Activated CD4-positive, alpha-beta memory T cell treated with anti-CD3 and anti-CD28 coated beads, Interleukin-2, amount 10 ng/mL, durations not matched to agents 7 days and 5 days (primary cell): ENCODE measurements around the gene NR4A1. TPM values are rescaled to one million over a fixed set of nuclear protein-coding genes. Genes with fewer than 3 reads are reported as not detected.

Experiments used
- CTCF ChIA-PET: fragments of 350-600 bp; sonication (Branson Sonifier 250); formaldehyde crosslinking; loops from one replicate; lab custom pipeline; 2021; ENCODE audit warnings: antibody characterized with exemption, inconsistent platforms; lab: Charles Lee
- POLR2A ChIA-PET: fragments of 350-600 bp; sonication (Branson Sonifier 250); formaldehyde crosslinking; loops from one replicate; lab custom pipeline; 2021; ENCODE audit warnings: antibody characterized with exemption; lab: Charles Lee
- DNase-seq: peaks from one replicate; pipeline ENCODE4 v3.0.0-alpha.2; 2020
- H3K27ac Mint-ChIP-seq: one replicate; pipeline ENCODE4 v1.8.0; 2021; ENCODE audit warnings: mild to moderate bottlenecking, mixed read lengths
- H3K27me3 Mint-ChIP-seq: one replicate; pipeline ENCODE4 v1.8.0; 2021; ENCODE audit warnings: mixed read lengths
- H3K36me3 Mint-ChIP-seq: one replicate; pipeline ENCODE4 v1.8.0; 2021; ENCODE audit warnings: low read depth, mixed read lengths
- H3K4me1 Mint-ChIP-seq: one replicate; pipeline ENCODE4 v1.8.0; 2021; ENCODE audit warnings: mixed read lengths
- H3K4me3 Mint-ChIP-seq: one replicate; pipeline ENCODE4 v1.8.0; 2021; ENCODE audit warnings: mild to moderate bottlenecking, mixed read lengths
- H3K9me3 Mint-ChIP-seq: one replicate; pipeline ENCODE4 v1.8.0; 2021; ENCODE audit warnings: mixed read lengths
- total RNA-seq, 2 experiments: library from RNA; stranded (reverse); gene quantifications; one replicate each; pipeline ENCODE4 v1.2.3, GENCODE V29; 2021

The NR4A1 gene
- total RNA-seq, 2 experiments from 2014 or later, result 10.0 to 10.5 TPM

- no peak overlapping the region for H3K27ac Mint-ChIP-seq
- H3K36me3 Mint-ChIP-seq, result no peaks in the 10 kb centered on the region
- H3K9me3 Mint-ChIP-seq, result no peaks in the 10 kb centered on the region
- no peak for DNase-seq
- CTCF ChIA-PET, result interaction anchor here (18.2 kb wide), 1 partner anchor 40 kb away, joined by 290 read pairs; no protein-coding TSS in a partner anchor
- no peak overlapping the region for H3K4me3 Mint-ChIP-seq
- peaks cover 7% of the 10 kb centered on the region for H3K27me3 Mint-ChIP-seq
- H3K4me1 Mint-ChIP-seq, result peaks cover 16% of the 10 kb centered on the region
- POLR2A ChIA-PET, result interaction anchor here (1.0 to 3.7 kb wide), 3 partner anchors 12 to 92 kb away, joined by 3 to 14 read pairs (median 6); partner anchors contain the start of gene NR4A1
These were observed 12.1 kb downstream of the NR4A1 start for GRCh38 chr12:52063082-52063924.

- H3K4me3 Mint-ChIP-seq, result no peak overlapping the region
- POLR2A ChIA-PET, result interaction anchor here (1.0 to 3.7 kb wide), 2 partner anchors 13 to 92 kb away, joined by 3 to 14 read pairs; partner anchors contain the start of gene NR4A1
- H3K9me3 Mint-ChIP-seq, result no peaks in the 10 kb centered on the region
- H3K27ac Mint-ChIP-seq, result no peak overlapping the region
- DNase-seq, result no peak
- CTCF ChIA-PET, result interaction anchor here (18.2 kb wide), 1 partner anchor 41 kb away, joined by 290 read pairs; no protein-coding TSS in a partner anchor
- H3K4me1 Mint-ChIP-seq, result peaks cover 18% of the 10 kb centered on the region
- H3K36me3 Mint-ChIP-seq, result no peaks in the 10 kb centered on the region
- H3K27me3 Mint-ChIP-seq, result peaks cover 7% of the 10 kb centered on the region
These were observed 12.9 kb downstream of the NR4A1 start for GRCh38 chr12:52063981-52064649.

- CTCF ChIA-PET, result interaction anchor here (2.2 to 18.2 kb wide), 4 partner anchors 16 to 95 kb away, joined by 6 to 290 read pairs (median 36); partner anchors contain the start of gene NR4A1
- H3K27ac Mint-ChIP-seq, result no peak overlapping the region
- POLR2A ChIA-PET, result interaction anchor here (1.1 kb wide), 1 partner anchor 15 kb away, joined by 3 read pairs; the partner anchor contains the start of gene NR4A1
- DNase-seq, result no peak
- H3K4me3 Mint-ChIP-seq, result no peak overlapping the region
- H3K36me3 Mint-ChIP-seq, result peaks cover 9% of the 10 kb centered on the region
- H3K4me1 Mint-ChIP-seq, result peaks cover 39% of the 10 kb centered on the region
- peaks cover 7% of the 10 kb centered on the region for H3K27me3 Mint-ChIP-seq
- H3K9me3 Mint-ChIP-seq, result no peaks in the 10 kb centered on the region
These were observed 15.3 kb downstream of the NR4A1 start for GRCh38 chr12:52066346-52067080.

GRCh38 chr12:52067081-52067374 lies 15.8 kb downstream of the NR4A1 start:
- no peak overlapping the region for H3K27ac Mint-ChIP-seq
- POLR2A ChIA-PET, result interaction anchor here (1.1 kb wide), 1 partner anchor 16 kb away, joined by 3 read pairs; the partner anchor contains the start of gene NR4A1
- H3K4me3 Mint-ChIP-seq, result no peak overlapping the region
- H3K4me1 Mint-ChIP-seq, result peaks cover 43% of the 10 kb centered on the region
- H3K36me3 Mint-ChIP-seq, result peaks cover 11% of the 10 kb centered on the region
- H3K27me3 Mint-ChIP-seq, result peaks cover 7% of the 10 kb centered on the region
- CTCF ChIA-PET, result interaction anchor here (2.2 to 18.2 kb wide), 4 partner anchors 16 to 95 kb away, joined by 6 to 290 read pairs (median 36); partner anchors contain the start of gene NR4A1
- DNase-seq, result no peak
- no peaks in the 10 kb centered on the region for H3K9me3 Mint-ChIP-seq

GRCh38 chr12:52069327-52070184 lies 18.3 kb downstream of the NR4A1 start, which contains the start of gene ATG101:
ATG101 (plus strand) TSS chr12:52069978; CDS start chr12:52073651, 3,673 bp downstream.
- POLR2A ChIA-PET, result interaction anchor here (0.7 to 4.9 kb wide), 14 partner anchors 8 to 249 kb away, joined by 3 to 83 read pairs (median 4); partner anchors contain the start of genes NR4A1 and SMIM41
- Mint-ChIP-seq H3K27me3 (peaks cover 7% of the 10 kb centered on the region), H3K27ac (peak within 1 kb of the TSS; percentile 96), H3K9me3 (no peaks in the 10 kb centered on the region), H3K4me3 (peak within 1 kb of the TSS; percentile 98), H3K36me3 (peaks cover 30% of the 10 kb centered on the region), H3K4me1 (peaks cover 62% of the 10 kb centered on the region)
- CTCF ChIA-PET, result interaction anchor here (0.5 to 18.2 kb wide), 21 partner anchors 8 to 182 kb away, joined by 3 to 290 read pairs (median 4); partner anchors contain the start of genes NR4A1 and SMIM41
- DNase-seq, result peak; percentile 88

GRCh38 chr12:52070185-52070925 lies 19.1 kb downstream of the NR4A1 start:
- Mint-ChIP-seq H3K27ac (peak overlapping the region; percentile 96), H3K4me3 (peak overlapping the region; percentile 98), H3K27me3 (peaks cover 2% of the 10 kb centered on the region), H3K36me3 (peaks cover 36% of the 10 kb centered on the region), H3K9me3 (no peaks in the 10 kb centered on the region), H3K4me1 (peaks cover 62% of the 10 kb centered on the region)
- DNase-seq, result no peak
- ChIA-PET POLR2A (interaction anchor here (1.0 to 4.9 kb wide), 13 partner anchors 9 to 249 kb away, joined by 3 to 83 read pairs (median 4); partner anchors contain the start of gene NR4A1), CTCF (interaction anchor here (0.7 to 18.2 kb wide), 16 partner anchors 9 to 99 kb away, joined by 3 to 290 read pairs (median 5); partner anchors contain the start of gene NR4A1)

- no peaks in the 10 kb centered on the region for H3K9me3 Mint-ChIP-seq
- POLR2A ChIA-PET, result interaction anchor here (1.9 kb wide), 1 partner anchor 49 kb away, joined by 5 read pairs; no protein-coding TSS in a partner anchor
- H3K4me1 Mint-ChIP-seq, result peaks cover 46% of the 10 kb centered on the region
- peaks cover 57% of the 10 kb centered on the region for H3K36me3 Mint-ChIP-seq
- H3K27ac Mint-ChIP-seq, result no peak overlapping the region
- DNase-seq, result no peak
- no peaks in the 10 kb centered on the region for H3K27me3 Mint-ChIP-seq
- CTCF ChIA-PET, result interaction anchor here (18.2 kb wide), 1 partner anchor 50 kb away, joined by 290 read pairs; no protein-coding TSS in a partner anchor
- H3K4me3 Mint-ChIP-seq, result no peak overlapping the region
These were observed 22.5 kb downstream of the NR4A1 start for GRCh38 chr12:52073531-52074381.

- Mint-ChIP-seq H3K4me1 (peaks cover 37% of the 10 kb centered on the region), H3K4me3 (no peak overlapping the region), H3K36me3 (peaks cover 53% of the 10 kb centered on the region), H3K27me3 (no peaks in the 10 kb centered on the region), H3K27ac (no peak overlapping the region), H3K9me3 (no peaks in the 10 kb centered on the region)
- DNase-seq, result no peak
- ChIA-PET CTCF (interaction anchor here (18.2 kb wide), 1 partner anchor 52 kb away, joined by 290 read pairs; no protein-coding TSS in a partner anchor), POLR2A (no interaction called here)
These were observed 23.9 kb downstream of the NR4A1 start for GRCh38 chr12:52074971-52075724.

GRCh38 chr12:52076811-52077210 lies 25.6 kb downstream of the NR4A1 start:
- Mint-ChIP-seq H3K36me3 (peaks cover 47% of the 10 kb centered on the region), H3K4me1 (peaks cover 25% of the 10 kb centered on the region), H3K27ac (no peak overlapping the region), H3K27me3 (no peaks in the 10 kb centered on the region), H3K4me3 (no peak overlapping the region), H3K9me3 (no peaks in the 10 kb centered on the region)
- POLR2A ChIA-PET, result no interaction called here
- DNase-seq, result no peak
- CTCF ChIA-PET, result interaction anchor here (12.7 kb wide), 1 partner anchor 50 kb away, joined by 309 read pairs; no protein-coding TSS in a partner anchor
